OCI-M1 (cell line): ENCODE results near the gene FSHB.
"Not testable (repeated sequence)": the region's sequence is repeated elsewhere in the genome, so short reads cannot be mapped to it uniquely, and the experiment has no call there.

Experiments
- DNase-seq: peaks from one replicate; lab custom pipeline; 2025; lab: John Stamatoyannopoulos, UW

Gene FSHB

DNA sequence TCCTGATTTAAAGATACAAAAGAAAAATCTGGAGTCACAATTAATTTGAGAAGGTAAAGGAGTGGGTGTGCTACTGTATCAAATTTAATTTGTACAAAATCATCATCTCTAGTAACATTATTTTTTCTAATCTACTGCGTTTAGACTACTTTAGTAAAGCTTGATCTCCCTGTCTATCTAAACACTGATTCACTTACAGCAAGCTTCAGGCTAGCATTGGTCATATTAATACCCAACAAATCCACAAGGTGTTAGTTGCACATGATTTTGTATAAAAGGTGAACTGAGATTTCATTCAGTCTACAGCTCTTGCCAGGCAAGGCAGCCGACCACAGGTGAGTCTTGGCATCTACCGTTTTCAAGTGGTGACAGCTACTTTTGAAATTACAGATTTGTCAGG is at the start of gene FSHB:
FSHB (plus strand) TSS at position 301 of the 400 bp plus-strand sequence. CDS start 889 bp downstream, outside the sequence.
- DNase-seq = no peak

DNA sequence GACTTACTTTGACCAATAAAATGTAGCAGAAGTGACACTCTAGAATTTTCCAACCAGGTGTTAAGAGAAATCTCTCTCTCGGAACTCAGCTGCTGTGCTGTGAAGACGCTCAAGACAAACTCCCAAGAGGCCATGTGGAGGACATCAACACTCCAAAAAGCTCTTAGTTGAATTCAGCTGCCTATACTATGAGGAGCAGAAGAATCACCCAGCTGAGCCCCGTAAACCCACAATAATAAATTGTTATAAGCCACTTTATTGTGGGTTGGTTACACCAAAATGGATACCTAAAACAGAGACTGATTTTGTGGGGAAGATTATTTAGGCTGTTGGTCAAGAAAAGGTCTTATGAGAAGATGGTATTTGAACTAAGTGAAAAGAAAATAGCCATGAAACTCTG is 44.1 kb upstream of the FSHB start:
- DNase-seq = no peak

DNA sequence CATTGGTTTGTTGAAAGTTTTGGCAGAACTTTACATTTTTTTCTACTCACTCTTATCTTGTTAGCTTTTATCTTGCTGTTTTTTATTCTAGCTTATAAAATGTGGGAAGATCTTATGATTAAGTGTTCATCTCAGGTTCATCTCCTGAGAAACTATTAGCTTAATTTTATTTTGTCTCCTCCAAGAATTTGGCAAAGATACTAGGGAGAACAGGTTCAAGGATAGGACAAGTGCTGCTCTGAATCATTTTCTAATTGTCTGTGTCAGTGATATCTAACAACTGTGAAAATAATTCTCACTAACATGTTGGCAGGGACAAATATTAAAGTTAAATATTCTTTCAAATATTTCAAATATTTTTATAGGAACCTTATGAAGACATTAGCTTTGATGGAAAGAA is 38.2 kb upstream of the FSHB start:
- DNase-seq = no peak

DNA sequence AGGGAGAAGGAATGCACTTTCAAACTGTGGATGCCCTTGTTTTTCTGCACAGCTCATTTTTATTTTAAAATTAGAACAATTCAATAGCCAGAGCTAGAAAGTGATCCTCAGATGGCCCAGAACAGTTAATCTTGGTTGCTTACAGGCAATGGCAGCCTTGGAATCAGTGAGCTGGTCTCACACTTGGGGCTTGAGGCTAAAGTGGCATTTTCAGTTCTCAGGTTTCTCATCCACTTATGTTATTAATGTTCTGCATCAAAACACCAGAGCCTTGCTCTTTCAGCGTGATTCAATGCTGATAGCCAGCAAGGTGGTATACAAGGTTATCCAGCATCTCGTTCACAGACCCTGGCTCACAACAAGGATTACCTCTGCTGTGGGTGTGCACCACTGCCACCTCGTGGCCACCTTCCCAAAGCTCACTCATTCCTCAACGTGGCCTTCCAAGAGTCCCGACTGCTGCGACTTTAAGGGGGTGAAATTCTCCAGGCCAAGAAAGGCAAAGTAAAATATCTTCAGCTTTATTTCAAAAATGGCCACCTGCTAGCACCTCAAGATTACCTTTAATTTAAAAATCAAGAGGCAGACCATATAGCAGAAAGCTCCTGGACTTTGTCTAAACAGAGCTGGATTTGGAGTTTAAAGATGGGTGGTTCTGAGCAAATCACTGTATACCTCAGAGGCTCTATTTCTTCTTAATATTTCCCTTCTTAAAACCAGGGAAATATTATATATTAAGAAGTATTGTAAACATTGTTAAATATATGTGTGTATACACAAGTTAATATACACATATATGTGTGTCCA is 34.2 kb upstream of the FSHB start:
- peak; percentile 66 for DNase-seq

DNA sequence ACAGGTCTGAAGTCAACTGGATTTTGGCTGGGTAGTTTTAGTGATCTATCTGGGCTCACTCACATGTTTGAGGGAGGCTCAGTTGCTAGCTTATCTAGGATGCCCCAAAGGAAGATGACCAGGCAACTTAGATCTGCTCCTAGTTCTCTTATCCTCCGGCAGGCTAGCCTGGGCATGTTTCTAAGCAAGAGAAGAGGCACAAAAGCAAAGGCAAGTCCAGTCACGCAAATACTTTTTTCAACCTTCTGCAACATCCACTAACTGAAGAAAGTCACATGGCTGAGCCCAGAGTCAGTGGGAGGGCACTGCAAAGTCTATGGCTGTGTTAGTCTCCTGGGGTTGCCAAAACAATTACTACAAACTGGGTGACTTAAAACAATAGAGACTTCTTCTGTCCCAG is 32.9 kb upstream of the FSHB start:
- no peak for DNase-seq

DNA sequence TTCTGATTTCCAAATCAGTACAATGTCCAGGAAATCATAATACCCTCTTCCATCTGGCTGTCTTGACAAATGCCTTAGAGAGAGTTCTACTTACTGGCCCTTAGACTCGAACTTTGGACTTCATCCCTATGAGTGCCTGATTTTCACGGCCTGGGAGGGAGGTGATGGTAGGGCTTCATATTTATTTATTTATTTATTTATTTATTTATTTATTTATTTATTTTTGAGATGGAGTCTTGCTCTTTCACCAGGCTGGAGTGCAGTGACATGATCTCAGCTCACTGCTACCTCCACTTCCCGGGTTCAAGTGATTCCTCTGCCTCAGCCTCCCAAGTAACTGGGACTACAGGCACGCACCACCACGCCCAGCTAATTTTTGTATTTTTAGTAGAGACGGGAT is 27.8 kb upstream of the FSHB start:
- DNase-seq = not testable (repeated sequence)

DNA sequence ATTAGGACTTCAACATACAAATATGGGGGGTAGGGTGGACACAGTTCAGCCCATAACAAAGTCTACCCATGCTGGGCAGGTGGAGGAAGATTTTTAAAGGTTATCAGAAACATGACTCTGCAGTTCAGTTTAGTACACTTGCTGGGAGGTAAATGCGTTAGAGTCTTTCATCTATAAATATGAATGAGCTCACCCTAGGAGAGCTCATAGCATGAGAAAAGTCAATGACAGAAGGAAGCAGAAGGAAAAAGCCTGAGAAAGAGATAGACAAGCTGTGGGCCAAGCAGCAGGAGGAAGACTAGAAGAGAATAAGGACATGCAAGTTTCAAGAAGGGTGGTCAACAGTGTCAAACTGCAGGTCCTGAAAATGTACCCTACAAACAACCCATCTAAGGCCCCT is 27.0 kb upstream of the FSHB start:
- no peak for DNase-seq

DNA sequence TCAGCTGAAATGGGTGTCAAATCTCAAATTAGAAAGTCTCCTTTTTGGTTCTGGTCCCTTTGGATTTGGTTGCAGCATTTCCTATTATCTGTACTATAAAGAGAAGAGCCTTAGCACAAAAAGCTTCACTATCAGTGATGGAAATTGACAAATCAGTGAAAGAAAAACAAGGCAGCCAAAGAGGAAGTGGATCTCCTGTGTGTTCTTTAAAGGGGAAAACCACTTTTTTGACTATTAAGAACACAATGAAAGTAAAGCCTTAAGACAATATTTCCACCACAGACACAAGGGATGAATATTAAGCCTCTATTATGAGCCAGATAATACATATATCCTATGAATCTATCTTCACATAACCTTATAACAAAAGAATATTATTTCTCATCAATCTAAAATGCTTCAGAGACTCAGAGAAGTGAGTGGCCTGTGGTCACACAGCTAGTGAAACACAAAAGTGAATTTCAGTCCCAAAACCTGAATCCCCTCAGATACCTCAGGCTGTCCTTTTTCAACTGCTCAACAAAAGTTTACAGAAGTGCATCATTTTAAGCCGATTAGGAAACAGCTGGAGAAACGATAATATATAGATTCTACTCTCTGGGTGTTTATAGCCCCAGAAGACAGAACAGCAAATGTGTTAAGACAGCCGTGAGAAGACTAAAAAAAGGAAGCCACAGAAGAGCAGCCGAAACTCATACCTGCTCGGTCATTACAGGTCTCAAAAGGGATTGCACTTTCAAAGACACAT is 24.4 kb upstream of the FSHB start:
- peak; percentile 10 for DNase-seq

DNA sequence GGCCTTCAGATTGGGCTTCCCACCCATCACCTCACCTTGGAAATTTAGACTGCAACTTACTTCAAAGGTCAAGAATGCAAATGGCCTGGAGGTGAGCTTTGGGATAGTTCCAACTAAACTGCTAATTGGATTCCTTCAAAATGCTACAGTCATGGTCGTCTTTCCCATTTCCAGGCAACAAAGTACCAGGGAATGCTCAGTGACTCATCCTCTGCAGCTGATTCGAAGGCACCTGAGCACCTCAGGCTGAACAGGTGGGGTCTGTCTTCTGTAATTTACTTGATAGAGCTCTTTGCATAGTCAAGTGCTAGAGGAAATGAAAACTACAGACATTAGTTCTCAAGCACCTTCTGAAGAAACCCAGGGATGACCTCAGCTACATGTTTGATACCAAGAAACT is 20.5 kb upstream of the FSHB start:
- no peak for DNase-seq

DNA sequence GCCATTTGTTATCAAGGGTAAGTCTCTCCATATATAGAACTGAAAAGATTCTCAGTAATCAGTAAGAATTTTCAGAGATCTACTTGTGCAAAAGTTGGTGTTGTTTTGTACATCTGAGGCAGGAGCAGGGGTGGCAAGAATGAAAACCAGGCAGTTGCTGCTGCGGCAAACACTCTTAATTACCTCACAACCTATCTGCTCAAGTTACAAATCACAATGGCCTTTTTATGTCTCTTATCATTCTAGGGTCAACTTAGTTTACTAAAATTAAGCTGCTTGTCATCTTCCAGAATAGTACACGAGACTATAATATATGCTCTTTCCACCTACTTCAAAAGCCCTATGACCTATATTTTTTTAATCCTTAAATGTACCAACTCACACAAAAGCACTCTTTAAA is 14.3 kb upstream of the FSHB start:
- DNase-seq = no peak

DNA sequence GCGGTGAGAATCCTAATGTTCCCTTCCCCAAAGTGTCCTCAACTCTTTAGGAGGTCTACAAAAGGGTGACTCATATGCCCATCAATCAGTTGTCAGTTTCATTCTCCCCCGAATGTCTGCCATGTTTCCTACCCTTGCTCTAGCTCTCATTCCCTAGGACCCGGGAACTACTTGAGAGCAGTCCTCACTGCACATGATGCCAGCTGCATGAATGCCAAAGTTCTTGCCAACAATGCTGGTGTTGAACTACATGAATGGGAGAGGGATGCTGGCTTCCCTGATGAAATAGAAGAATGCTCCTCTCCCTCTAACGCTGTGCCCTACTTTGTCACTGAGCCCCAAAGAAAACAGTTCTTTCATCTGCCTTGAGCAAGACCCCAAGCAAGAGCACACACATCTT is 12.5 kb upstream of the FSHB start:
- DNase-seq = no peak

DNA sequence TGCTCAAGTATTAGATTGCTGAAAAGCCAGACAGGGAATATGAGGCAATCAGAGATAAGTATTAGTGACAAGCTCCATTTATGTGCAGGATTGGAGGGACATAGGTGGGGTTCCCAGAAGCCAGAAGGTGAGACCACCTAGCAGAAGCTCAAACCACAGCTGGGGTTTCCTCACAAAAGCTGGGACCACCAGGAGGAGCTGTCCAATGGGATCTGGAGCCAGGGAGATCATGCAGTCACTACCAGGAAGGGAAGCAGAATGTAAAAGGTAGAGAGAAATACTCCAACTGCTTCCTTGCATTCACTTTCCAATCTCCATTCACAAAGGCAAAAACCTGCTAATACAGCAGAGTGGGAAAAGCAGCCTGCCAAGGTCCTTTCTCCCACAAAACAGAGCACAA is 5.2 kb upstream of the FSHB start:
- no peak for DNase-seq

DNA sequence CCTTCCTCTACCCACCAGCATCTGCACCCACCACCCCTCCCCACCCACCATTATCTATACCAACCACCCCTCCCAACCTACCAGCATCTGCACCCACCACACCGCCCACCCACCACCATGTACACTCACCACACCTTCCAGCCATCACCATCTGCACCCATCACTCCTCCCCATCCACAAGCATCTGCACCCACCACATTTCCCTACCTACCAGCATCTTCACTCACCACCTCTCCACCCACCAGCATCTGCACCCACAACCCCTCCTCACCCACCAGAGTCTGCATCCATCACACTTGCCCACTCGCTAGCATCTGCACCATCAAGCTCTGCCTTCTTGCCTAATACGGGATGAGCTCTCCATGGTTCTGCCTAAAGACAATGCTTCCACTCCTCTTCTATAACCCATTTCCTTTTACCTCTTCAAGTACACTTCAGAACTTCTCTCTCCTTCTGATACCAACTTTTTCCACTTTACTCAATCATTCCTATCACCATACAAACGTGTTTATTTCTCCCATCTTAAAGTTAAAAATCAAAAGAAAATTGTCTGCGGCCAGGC is 2.4 kb upstream of the FSHB start:
- DNase-seq = no peak

DNA sequence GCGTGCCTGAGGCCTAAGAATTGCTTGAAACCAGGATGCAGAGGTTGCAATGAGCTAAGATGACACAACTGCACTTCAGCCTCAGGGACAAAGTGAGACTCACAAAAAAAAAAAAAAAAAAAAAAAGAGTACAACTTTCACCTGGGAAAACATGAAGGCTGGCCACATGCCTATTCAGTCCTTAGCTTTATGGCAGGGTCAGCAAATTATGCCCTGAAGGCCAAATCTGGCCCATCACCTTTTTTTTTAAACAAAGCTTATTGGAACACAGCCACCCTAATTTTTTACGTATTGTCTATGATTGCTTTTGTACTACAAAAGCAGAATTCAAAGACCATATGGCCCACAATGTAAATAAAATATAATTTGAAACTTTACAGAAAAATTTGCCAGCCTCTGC is 8.2 kb downstream of the FSHB start:
- no peak for DNase-seq

DNA sequence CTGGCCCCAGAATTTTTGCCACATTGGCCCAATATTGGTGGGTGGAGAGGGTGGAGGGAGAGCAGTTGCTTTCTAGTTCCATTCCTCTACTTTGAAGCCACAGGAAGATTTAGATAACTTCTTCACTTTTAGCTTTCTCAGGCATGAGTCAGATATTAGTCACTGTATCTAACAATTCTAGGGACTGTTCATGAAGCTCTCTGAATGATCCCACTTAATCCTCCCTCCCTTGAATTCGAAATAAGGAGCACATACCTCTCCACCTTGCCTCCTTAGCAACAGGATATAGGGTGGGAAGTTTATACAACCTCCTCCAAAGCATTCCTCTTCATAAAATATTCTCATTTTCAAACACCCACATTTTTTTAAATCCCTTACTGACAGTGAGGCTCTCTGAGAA is 13.5 kb downstream of the FSHB start:
- DNase-seq = peak; percentile 7

DNA sequence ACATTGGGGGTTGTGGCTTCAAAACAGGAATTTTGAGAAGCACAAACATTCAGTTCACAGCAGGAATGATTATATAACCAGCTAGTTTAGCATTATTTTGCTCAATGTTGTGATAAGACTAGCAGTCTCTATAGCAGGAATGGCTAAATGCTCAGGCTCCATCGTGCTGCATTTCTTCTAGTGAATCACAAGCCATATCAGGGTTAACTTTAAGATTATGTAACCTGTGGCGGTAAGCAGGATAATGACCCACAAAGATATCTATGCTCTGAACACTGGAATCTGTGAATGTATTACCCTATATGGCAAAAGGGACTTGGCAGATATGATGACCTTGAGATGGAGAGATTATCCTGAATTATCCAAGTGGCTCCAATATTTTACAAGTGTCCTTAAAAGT is 14.8 kb downstream of the FSHB start:
- DNase-seq = no peak

DNA sequence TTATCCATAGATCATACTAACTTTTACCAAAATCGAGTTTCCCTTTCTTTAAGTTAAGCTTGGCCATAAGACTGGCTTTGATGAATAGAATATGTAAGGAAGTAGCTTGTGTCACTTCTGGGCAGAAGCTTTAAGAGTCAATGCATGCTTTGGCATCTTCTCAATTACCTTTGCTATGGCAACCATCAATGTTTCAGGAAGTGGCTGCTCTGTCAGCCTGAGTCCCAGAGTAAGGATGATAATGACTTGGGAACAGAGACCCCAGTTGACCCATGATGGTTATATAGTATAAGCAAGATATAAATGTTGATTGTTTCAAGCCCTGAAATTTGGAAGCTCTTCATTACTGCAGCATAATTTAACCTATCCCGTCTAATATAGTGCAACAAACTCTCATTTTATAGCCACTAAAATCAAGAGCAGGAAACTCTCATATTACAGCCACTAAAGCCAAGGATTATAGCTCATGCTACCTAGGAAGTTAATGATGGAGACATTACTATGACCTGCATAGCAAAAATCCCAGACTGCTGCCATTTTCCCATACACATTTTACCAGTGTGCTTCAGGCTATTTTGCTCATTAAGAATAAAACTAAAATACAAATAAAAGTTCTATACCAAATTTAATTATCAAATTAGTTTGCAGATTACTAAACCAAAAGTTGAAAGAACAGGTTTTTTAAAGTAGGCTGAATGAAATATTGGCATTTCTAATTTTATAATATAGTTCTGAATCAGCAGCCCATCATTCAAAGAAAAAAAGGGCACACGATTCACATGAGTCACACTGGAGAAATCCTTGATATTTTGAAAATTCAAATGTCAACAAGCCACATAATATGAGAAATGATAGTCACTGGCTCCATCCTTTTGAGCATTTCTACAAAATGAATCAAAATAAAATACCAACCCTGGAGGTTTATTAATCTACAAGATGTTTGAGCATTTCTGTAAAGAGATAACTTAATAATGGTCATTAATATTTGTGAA is 23.8 kb downstream of the FSHB start:
- peak; percentile 10 for DNase-seq

DNA sequence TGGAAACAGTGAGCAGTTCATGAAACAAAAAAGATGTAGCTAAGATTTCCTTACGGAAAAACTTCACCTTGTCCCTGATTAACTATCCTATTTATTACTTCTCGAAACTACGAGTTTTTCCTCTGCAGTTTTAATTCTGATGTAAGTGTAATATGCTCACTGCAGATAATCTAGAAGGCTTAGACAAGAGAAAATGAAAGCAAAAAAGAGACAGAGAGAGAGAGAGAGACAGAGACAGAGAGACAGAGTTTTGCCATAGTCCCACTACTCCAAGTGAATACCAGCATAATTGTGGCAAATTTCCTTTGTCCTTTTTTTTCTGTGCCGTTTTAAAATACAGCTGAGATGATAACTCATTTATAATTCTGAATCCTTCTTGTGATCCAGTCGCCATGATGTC is 24.8 kb downstream of the FSHB start:
- DNase-seq = peak; percentile 68

DNA sequence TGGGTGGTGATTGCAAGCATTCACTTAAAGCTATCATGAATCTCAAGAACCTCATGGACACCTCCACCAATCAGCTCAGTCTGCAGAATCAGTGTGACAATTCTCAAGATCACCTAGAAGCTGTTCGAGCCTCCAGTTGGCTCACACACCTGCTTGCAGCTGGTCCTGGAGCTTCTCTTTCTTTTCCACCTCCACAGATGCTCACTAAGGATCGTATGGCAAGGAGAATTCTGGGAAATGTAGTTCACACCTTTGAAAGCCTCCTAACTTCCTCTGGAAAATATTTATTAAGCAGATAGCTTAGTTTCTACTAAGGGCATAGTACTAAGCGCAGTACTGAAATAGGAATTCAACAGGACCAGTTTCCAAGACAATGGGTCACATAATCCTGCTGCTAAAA is 26.2 kb downstream of the FSHB start:
- no peak for DNase-seq

DNA sequence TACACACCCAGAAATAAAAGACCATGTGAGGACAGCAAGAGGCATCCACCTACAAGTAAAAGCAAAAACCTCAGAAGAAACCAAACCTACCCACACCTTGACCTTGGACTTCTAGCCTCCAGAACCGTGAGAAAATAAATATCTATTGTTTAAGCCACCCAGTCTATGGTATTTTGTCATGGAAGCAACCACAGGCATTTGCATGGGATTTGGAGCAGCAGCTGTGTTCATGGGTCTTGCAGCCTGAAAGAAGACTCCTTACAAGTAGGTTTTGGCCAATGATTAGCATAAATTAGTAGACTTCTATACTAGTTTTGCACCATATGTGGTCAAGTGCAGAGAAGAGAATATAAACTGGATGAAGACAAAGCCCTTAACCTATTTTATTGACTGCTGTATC is 27.9 kb downstream of the FSHB start:
- no peak for DNase-seq

DNA sequence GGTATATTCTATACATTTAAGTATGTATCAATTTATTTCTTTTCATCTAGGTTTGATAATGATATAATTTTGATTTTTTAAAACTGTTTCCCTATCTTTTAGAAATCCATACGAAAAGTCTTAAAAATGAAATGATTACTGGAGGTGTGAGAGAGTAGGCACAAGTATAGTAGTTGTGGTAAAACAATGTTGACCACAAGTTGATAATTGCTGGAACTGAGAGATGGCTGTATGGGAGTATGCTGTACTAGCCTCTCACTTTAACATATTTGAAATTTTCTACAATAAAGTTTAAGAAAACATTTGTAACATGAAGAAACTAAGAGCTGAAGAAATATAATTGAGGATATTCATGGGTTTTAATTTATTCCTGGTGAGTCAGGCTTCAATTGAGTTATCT is 30.0 kb downstream of the FSHB start:
- no peak for DNase-seq

DNA sequence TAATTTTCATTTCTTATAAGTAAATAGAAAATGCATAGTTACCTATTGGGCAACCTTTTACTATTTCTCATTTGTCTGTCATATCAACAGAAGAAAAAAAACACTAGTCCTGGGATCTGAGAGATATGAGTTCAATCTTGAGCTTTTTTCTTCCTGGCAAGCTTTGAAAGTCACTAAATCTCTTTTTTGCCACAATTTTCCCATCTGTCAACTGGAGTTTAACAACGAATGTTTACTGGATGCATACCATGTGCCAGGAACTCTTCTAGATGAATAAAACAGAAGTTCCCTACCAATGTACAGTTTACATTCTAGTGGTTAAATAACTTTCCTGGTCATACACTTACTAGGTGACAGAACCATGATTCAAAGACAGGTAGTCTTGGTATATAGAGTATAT is 31.0 kb downstream of the FSHB start:
- no peak for DNase-seq
